HG03097 (cell line): ENCODE results near the gene GALNT11.
"Not testable (repeated sequence)": the region's sequence is repeated elsewhere in the genome, so short reads cannot be mapped to it uniquely, and the experiment has no call there.

Source experiments
- ATAC-seq: cut with Tn5 transposase; IDR thresholded peaks from one replicate; pipeline ENCODE4 v1.9.1; 2021; ENCODE audit not compliant: unreplicated experiment, low FRiP score

The GALNT11 gene

DNA sequence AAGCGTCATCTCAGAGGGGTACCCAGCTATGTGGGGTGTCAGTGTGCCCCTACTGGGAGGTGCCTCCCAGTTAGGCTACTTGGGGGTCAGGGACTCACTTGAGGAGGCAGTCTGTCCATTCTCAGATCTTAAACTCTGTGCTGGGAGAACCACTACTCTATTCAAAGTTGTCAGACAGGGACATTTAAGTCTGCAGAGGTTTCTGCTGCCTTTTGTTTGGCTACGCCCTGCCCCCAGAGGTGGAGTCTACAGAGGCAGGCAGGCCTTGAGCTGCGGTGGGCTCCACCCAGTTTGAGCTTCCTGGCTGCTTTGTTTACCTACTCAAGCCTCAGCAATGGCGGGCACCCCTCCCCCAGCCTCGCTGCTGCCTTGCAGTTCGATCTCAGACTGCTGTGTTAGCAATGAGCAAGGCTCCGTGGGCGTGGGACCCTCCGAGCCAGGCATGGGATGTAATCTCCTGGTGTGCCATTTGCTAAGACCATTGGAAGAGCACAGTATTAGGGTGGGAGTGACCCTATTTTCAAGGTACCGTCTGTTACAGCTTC is 40.4 kb downstream of the GALNT11 start:
- ATAC-seq = not testable (repeated sequence)

DNA sequence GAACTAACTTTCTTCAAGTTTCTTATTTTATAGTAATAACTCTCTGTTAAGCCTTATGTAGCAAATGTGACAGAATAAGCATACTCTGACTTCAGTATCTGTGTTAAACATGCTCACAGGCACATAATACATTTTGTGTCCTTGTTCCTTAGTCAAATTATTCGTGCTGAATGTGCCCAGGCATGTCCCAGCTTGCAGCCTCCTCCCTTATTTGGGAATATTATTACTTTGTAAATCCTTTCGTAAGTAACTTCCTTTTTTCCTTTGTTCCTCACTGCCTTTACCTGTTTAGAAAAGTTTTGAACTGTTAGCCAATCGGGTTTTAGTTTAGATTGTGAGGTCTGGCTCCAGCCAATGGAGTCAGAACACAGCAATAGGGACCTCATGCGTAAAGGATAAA is 46.9 kb downstream of the GALNT11 start:
- ATAC-seq = no peak

DNA sequence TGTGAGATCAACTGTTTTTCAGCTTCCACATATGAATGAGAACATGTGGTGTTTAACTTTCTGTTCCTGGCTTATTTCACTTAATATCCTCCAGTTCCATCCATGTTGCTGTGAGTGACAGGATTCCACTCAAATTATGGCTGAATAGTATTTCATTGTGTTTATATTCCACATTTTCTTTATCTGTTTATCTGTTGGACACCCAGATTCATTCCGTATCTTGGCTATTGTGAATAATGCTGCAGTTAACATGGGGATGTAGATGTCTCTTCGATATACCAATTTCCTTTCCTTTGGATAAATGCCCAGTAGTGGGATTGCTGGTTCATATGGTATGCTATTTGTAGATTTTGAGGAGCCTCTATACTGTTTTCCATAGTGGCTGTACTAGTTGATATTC is 47.9 kb downstream of the GALNT11 start:
- ATAC-seq = no peak

DNA sequence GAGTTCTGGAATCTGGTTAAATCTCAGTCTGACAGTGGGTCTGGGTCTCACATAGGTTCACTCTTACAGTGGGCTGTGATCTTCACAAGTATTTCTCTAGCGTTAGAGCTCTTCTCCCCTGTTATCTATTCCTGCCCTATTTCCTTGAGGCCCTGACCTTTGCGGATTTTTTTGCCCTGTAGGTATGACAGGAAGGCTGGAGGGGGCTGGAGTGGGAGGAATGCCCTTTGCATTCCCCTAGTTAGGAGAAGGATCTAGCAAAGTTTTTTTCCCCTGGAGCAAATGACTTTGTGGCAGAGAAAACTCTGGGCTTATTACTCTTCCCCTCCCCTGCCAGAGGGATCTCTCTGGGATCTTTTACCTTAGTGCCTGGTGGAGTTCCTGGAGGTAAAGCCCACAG is 49.2 kb downstream of the GALNT11 start:
- ATAC-seq = no peak

DNA sequence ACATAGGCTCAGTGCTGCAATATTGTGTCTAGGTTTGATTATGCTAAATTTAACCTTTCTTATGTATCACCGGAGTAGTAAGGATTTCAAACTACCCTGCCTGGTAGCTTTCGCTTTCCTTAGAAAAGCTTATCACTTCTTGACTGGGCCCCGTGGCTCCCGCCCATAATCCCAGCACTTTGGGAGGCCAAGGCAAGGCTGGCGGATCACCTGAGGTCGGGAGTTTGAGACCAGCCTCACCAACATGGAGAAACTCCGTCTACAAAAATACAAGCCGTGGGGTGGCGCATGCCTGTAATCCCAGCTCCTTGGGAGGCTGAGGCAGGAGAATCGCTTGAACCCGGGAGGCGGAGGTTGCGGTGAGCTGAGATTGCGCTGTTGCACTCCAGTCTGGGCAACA is 49.9 kb downstream of the GALNT11 start:
- ATAC-seq = not testable (repeated sequence)

DNA sequence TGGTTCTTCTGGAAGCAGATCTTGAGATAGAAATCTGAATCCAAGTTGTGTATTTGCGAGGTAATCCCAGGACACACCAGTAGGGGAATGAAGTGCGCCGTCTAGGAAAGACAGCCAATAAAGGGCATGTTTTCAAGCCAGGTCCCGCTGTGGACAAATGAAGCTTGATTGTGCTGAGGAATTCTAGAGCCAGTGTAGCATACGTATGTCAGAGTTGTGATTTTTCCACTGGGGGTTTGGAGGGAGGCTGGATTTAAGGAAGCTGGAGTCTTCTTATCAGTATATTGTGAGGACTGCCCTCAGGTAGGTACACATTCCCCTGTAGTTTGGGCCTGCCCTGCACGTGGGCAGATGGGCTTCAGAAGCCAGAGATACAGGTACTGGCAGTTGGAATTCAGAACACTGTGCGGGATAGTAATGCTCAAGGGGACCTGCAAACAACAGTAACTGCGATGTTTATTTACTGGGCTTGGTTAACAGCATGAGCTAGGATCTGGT is 50.9 kb downstream of the GALNT11 start:
- no peak for ATAC-seq

DNA sequence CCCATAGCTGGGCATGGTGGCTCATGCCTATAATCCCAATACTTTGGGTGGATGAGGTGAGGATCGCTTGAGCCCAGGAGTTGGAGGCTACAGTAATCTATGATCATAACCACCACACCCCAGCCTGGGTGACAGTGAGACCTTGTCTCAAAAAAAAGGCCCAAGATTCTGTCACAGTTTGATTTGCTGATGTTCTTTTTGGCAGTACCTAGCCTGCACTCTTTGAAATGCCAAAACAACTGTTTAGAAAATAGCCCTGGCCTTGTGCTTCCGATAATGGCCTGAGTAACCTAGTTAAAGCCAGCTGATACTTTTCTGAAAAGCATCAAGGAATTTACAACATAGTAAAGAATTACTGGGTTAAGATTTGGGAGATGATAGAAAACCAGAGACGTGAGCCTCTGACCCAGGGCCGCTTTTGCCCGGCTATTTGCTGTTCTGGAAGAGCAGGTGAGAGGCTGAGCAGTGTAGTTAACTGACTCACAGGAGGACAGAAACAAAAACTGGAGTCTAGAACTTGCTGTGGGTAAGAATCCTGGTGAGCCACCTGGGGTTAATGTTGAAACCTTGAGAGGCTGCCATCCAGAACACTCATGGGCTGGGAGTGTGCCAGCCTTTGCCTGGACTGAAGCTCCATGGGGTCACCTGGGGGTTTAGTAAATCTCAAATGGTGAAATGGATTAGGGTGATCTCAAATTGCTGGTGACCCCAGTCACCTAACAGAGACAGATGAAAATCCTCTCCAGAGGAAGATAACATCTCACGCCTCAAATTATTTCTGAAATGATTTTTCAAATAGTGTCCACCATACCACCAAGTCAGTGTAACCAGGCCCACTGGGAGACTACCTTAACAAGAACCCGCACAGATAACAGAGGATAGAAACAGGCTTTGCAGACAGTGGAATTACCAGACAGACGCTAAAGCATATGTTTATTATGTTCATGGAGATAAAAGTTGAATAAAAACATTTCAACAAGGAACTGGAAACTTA is 51.8 kb downstream of the GALNT11 start:
- no peak for ATAC-seq

DNA sequence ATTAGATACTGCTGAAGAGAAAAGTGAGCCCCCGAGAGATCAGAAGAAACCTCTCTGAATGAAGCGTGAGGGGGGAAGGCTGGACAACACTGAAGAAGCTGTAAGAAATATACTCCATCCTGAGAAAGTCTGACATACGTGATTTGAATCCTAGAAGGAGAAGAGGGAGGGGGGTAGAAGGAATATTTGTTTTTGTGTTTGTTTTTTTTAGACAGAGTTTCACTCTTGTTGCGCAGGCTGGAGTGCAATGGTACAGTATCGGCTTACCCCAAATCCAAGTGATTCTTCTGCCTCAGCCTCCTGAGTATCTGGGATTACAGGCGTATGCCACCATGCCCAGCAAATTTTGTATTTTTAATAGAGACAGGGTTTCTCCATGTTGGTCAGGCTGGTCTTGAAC is 52.6 kb downstream of the GALNT11 start:
- ATAC-seq = no peak

DNA sequence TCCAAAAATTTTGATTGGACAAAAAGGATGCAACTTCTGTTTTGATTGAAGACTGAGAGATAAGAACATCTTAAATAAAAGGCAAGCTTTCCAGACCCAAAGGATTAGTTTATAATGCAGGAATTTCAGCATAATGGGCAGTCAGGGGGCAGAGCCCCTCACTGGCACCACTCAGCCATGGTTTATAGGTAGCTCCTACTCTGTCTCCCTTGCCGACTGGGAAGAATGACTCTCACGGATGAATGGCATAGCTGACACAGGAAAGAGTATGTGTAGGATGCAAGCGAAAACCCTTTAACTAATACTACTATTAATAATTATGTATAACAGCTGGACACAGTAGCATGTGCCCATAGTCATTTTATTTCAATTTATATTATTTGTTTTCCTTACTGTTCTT is 53.3 kb downstream of the GALNT11 start:
- no peak for ATAC-seq

DNA sequence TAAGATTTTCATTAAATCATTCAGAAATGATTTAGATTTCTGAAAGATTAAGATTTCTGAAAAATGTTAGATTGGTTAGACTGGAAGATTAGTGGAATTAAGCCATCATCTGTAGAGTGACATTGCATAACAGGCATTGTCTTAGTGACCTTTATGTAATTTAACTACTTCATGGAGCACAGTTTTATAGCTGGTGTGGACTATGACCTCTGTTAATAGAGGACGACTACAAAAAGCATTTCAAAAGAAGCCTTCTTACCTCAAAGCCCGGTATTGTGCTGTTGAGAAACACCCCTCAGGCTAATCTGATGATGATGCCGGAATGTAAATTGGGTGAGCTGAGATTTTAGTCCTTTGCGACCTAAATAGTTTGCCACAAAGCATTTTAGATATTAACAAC is 55.6 kb downstream of the GALNT11 start:
- no peak for ATAC-seq

DNA sequence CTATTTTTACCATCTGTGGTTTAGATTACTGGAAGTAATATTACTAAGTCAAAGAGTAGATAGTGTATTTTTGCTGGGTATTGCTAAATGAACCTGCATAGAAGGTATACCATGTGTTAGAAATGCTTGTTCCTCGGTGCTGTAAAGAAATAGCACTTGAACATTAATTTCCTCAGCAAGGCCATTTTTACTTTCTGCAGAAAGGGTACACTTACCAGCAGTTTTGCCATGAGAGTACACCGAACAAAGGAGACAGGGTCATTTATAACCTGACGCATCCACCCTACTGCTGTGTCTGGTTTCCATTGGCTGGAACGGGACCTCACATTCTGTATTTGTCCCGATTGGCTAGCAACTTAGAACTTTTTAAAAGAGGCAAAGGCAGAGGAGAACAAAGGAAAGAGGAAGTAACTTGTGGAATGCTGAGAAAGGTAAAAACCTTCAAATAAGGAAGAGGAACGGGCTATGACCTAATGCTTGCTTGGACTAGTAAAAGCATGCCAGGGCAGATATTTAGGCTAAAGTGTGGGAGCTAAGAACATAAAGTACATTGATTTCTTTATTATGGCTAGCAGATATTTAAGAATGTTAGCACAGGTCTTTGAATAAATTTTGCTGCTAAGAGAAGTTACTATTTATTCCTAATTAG is 56.7 kb downstream of the GALNT11 start:
- not testable (repeated sequence) for ATAC-seq

DNA sequence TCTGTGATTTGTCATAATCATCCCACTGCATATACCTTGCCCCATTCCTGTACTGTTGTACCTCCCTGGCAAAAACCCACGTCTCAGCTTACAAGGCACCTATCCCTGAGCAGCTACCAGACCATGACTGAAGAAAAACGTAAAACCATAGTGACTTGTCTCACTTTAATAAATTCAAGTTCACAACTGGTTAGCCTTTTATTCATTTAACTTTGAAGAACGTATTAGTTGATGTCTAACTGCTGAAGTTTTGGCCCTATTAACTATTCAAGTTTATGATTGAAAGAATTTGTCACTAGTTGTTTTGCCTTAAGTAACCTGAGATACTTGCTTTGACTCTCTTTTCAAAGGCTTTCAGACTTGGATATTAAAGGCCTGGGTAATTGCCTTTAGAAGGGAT is 59.7 kb downstream of the GALNT11 start:
- ATAC-seq = no peak

DNA sequence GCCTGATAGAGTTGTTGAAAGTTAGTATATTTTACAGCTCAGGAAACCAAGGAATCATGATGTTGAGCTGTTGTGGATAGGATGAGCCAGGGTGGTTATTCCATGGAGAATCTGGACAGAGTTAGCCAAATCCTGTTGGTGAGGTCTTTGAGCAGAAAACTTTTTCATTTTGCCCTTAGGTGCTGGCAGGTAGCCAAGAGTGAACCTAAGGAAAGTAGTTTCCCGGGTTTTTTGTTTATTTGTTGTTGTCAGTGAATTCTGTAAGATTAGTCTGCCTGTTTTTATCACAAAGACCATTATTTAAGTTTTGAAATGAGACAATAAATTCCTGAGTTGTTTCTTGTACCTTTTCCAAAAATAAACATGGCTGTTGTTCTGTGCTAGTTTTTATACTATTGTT is 61.0 kb downstream of the GALNT11 start:
- ATAC-seq = no peak

DNA sequence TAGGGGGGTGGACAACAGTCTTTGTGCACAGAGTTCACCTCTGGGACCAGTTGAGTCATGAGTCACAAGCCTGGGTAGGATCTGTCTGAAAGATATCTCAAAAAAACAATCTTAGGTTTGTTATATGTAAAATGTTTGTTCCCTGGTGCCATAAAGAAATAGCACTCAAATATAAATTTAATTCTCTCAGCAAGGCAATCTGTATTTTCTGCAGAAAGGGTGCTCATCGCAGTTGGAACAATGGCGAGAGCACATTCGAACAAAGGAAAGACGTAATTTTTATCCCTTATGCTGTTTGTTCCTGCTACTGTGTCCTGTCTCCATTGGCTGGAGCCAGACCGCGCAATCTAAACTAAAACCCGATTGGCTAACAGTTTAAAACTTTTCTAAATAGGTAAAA is 63.7 kb downstream of the GALNT11 start:
- no peak for ATAC-seq

DNA sequence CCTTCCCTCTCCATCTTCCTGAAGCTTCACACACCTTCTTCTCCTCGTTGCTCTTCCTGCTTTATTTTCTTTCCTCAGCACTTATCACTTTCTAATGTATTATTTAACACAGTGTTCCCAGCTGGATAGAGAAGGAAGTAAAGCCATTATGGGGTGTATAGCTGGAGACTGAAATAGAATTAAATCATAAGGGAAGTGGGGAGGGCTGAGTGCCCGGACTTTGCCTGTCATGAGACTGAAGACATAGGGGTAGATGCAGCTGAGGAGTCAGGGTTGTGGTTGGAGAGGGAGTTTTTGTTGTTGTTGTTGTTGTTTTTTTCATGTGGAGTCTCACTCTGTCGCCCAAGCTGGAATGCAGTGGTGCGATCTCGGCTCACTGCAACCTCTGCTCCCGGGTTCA is 65.3 kb downstream of the GALNT11 start:
- no peak for ATAC-seq

DNA sequence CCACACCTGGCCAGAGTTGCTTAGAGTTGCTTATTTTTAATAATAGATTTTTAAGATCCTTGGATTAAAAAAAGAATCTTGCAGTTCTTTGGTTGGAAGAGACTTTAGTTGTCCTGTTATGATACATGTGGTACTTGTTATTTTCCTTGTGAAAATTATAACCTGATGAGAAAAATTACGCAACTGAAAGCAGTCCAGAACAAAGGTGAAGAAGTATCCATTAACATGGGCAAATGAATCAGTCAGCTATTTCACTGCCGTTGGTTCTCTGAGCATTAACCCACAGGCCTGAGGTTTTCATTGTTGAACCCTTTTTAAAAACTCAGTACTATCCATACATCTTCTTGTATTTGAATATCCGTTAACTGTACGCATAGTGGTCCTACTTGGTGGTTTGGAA is 68.2 kb downstream of the GALNT11 start:
- ATAC-seq = no peak

DNA sequence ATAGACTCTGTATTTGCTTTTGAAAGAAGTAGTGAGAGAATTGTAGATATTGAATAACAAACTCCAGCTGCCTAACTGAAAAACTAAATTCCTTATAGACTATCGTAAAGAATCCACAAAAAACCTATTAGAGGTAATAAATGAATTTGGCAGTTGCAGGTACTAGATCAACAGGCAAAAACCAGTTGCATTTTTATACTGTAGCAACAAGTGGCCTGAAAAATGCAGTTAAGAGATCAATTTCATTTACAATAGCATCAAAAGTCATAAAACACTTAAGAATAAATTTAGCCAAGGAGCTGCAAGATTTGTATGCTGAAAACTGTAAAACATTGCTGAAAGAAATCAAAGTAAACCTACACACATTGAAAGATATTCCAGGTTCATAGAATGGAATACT is 70.3 kb downstream of the GALNT11 start:
- no peak for ATAC-seq

DNA sequence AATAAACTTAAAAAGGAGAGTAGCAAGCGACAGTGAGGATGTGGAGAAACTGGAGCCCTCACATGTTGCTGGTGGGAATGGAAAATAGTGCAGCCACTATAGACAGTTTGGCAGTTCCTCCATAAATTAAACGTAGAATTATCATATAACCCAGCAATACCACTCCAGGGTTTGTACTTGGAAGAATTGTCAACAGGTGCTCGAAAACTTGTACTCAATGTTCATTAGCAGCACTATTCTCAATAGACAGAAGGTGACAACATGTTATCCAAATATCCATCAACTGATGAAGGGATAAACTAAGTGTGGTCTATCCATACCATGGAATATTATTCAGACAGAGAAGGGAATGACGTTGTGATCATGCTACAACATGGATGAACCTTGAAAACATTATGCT is 71.9 kb downstream of the GALNT11 start:
- no peak for ATAC-seq

DNA sequence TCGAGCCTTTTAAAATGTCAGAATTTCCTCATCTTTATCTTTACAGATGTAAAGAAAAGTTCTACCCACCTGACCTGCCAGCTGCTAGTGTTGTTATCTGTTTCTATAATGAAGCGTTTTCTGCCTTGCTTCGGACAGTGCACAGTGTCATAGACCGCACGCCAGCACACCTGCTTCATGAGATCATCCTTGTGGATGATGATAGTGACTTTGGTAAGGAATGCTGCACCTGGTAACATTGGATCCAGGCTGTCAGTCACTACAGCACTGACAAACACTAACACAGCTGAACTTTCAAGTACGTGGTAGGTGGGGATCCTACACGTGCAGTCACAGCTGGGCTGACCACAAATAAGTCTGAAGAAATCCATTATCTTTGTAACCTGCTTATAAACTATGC is 77.6 kb downstream of the GALNT11 start:
- ATAC-seq = no peak

DNA sequence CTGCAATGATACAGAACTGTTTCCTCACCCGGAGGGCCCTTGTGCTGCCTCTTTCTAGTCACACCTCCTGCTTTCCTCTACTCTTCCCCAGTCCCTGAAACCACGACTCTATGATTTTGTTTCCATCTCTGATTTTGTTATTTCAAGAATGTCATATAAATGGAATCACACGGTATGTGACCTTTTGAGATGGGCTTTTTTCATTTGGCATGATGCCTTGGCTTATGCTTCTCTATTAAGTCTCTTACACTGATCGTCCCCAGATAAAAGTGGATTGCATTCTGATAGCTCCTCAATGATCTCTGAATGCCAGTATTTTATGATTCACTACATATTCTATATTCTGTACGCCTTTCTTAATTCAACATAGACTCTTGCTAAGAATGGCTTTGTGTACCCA is 78.2 kb downstream of the GALNT11 start:
- no peak for ATAC-seq

DNA sequence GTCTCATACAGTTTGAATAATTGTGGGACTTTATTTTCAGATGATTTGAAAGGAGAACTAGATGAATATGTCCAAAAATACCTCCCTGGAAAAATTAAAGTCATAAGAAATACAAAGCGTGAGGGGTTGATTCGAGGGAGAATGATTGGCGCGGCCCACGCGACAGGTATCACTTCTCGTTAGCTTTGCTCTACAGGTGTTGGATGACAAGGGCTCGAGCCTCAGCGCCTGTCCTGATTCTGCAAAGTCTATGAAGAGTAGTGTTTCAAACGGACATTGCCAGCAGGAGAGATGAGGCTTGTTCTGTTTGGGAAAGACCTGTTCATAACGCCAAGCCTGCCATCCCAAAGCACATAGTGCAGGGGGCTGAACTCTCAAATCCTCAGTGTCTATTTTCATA is 79.7 kb downstream of the GALNT11 start:
- ATAC-seq = no peak

DNA sequence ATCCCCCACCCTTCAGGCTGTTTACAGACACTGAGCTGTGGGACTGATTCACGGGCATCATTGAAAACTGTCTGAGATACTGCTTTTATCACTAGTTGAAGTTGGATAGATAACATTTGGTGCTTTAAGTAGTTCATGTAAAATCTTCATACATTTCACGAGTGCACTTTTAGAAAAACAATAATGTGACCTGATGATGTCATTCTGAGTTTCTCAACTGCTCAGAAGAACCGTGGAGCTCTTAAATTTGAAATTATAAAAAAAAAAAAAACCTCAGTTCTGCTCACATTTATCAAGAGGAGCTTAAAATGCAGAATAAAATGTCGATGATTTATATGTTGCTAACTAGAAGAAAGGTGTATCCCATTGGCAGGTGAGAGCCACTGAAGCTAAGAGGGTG is 81.5 kb downstream of the GALNT11 start:
- no peak for ATAC-seq
